ENCODE measurements around the gene CABP4.
A peak's percentile ranks its signal among the peaks of the same experiment; 100 is the strongest.
"Not testable (repeated sequence)": the region's sequence is repeated elsewhere in the genome, so short reads cannot be mapped to it uniquely, and the experiment has no call there.

The CABP4 gene

DNA sequence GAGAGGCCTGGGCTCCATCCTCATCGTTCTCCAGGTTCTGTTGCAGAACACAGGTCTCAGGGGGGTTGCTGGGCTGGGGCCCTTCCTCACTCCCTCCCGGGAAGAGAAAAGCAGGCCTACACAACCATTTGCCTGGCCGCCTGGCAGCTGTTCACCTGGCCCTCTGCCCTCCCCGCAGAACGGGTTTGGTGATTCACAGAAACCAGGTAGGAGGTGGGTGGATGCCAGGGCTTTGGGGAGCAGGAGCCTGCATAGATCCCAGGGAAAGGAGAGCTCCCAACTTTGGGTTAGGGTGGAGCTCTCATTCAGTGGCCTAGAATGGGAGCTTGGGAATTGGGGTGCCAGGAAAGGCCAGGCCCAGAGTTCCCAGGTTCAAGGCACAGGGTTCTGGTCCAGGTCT lies 12.9 kb downstream of the CABP4 start:
- intact Hi-C loops (cut with DNase I), result loop anchor here (2.0 to 5.0 kb wide), 2 partner anchors 15 to 66 kb away; partner anchors contain the start of genes AIP, PPP1CA and TBC1D10C
- DNase-seq, result peak in 39 of 42 donors; percentile 36 to 89 (median 65)

DNA sequence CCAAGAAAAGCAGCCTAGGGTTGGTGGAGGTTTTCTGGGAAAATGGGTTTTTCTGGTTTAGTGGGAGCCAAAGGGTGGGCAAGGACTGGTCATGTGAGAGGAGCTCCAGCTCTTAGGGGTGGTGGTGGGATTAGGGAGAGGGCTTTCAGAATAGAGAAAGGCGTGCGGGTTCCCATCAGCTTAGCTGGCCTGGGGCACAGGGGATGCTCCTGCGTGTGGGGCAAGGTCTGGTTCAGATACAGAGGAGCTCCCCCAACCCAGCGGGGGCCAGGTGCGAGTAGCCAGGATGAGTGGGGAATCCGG lies 13.3 kb downstream of the CABP4 start:
- intact Hi-C loops (cut with DNase I), result loop anchor here (2.0 to 5.0 kb wide), 2 partner anchors 14 to 66 kb away; partner anchors contain the start of genes AIP, PPP1CA and TBC1D10C
- DNase-seq, result peak in 2 of 42 donors; percentile 26 to 47

DNA sequence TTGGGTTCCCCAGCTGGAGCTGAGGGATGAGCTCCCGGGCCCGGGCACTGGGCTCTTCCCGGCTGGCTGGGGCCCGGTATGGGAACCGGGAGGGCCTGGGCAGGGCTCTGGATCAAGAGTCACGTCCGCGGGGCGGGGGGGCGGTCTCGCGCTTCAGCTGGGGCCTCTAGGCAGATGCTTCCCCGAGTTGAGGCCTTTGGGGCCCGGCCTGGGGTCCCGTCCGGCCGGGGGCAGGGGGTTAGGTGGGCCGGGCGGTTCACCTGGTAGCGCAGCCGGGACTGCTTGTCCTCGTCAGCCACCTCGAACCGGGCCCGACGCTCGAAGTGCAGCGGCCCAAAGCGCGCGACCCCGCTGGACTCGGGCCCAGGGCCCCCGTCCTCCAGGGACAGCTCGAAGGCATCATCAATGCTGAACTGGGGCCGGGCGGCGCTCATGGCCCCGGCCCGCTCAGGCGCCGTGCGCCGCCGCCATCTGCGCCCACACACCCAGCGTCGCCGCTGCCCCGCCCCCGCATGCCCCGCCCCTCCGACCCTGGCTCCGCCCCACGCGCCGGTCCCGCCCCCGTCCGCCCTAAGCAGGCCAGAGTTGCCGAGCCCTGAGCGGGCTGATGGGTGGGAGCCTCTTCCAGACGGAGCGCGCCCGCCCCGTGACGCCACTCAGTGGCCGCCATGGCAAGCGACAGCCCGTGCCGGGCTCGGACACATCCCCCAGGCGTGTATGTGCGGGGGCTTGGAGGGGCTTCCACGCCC lies 13.8 kb downstream of the CABP4 start, which contains the start of gene TMEM134:
Gene TMEM134 (minus strand): TSS at position 493 of the 749 bp plus-strand sequence. CDS start 59 bp downstream, at position 434.
- intact Hi-C loops (cut with DNase I), result loop anchor here (2.0 to 5.0 kb wide), 2 partner anchors 14 to 67 kb away; partner anchors contain the start of genes AIP, PPP1CA and TBC1D10C
- DNase-seq, result peak; percentile 85 to 99 (median 96)

DNA sequence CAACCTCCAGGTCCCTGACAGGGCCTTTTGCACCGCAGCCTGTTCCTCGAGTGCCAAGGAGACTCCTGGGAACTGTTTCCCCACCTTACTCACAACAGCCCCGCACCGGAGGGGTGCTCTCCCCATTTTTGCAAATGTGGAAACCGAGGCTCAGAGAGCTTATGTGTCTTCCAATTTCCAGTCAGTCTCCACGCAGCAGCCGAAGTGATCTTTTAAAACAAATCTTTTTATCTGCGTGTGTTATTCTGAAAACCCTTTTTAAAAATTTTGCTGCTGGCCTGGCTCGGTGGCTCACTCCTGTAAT lies 14.3 kb downstream of the CABP4 start:
- no peak for DNase-seq
- intact Hi-C loops (cut with DNase I), result loop anchor here (2.0 to 5.0 kb wide), 2 partner anchors 13 to 67 kb away; partner anchors contain the start of genes AIP, PPP1CA and TBC1D10C

DNA sequence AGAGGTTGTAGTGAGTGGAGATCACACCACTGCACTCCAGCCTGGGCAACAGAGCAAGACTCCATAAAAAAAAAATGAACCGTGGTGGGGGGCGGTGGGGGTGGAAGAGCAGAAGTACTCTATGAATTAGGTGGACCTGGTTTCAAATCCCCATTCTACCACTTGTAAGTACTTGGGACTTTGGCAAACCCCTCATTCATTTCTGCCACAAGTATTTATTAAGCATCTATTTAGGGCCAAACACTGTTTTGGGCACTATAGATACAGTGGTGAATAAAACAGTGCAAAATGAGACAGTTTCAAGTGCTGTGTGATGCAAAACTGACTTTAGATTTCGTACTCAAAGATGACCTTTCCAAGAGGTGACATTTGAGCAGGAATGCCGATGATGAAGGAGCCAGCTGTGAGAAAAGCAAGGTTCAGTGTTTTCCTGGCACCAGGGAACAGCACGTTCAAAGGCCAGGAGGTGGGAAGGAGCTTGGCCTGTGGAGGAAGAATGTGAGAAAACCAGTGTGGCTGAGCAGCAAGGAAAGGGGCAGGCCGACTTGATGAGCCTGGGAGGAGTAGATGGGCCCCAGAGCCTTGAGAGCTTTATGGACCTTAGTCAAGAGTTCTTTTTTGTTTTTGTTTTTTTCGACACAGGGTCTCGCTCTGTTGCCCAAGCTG lies 15.3 kb downstream of the CABP4 start:
- intact Hi-C loops (cut with DNase I), result no loop called here
- no peak for DNase-seq

DNA sequence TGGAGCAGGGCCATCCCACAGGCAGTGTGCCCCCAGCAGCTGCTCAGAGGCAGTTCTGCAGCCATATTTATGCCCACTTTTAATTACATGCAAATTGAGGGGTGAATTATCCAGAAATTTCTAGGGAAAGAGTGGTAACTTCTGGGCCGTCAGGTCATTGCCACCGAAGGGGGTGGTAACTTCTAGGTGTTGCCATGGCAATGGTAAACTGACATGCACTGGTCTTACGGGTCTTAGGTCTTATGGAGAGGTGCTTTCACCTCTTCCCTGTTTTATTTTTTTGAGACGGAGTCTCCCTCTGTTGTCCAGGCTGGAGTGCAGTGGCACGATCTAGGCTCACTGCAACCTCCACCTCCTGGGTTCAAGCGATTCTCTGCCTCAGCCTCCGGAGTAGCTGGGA lies 17.7 kb downstream of the CABP4 start:
- DNase-seq, result no peak
- intact Hi-C loops (cut with DNase I), result no loop called here

DNA sequence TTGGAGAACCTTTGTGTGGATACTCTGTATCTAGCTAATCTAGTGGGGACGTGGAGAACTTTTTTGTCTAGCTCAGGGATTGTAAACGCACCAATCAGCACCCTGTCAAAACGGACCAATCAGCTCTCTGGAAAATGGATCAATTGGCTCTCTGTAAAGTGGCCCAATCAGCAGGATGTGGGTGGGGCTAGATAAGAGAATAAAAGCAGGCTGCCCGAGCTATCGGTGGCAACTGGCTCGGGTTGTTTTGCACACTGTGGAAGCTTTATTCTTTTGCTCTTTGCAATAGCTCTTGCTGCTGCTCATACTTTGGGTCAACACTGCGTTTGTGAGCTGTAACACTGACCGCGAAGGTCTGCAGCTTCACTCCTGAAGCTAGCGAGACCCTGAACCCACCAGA lies 21.5 kb downstream of the CABP4 start:
- intact Hi-C loops (cut with DNase I), result not testable (repeated sequence)

DNA sequence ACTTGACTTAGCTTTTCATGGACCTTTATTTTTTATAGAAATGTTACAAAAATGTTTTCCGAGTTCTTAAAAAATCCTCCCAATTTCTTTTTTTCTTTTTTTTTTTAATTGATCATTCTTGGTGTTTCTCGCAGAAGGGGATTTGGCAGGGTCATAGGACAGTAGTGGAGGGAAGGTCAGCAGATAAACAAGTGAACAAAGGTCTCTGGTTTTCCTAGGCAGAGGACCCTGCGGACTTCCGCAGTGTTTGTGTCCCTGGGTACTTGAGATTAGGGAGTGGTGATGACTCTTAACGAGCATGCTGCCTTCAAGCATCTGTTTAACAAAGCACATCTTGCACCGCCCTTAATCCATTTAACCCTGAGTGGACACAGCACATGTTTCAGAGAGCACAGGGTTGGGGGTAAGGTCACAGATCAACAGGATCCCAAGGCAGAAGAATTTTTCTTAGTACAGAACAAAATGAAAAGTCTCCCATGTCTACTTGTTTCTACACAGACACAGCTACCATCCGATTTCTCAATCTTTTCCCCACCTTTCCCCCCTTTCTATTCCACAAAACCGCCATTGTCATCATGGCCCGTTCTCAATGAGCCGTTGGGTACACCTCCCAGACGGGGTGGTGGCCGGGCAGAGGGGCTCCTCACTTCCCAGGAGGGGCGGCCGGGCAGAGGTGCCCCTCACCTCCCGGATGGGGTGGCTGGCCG lies 22.3 kb downstream of the CABP4 start:
- intact Hi-C loops (cut with DNase I); DNase-seq: not testable (repeated sequence)

More for the DNA sequence above, 21.5 kb downstream of the CABP4 start:
- DNase-seq, result not testable (repeated sequence)

DNA sequence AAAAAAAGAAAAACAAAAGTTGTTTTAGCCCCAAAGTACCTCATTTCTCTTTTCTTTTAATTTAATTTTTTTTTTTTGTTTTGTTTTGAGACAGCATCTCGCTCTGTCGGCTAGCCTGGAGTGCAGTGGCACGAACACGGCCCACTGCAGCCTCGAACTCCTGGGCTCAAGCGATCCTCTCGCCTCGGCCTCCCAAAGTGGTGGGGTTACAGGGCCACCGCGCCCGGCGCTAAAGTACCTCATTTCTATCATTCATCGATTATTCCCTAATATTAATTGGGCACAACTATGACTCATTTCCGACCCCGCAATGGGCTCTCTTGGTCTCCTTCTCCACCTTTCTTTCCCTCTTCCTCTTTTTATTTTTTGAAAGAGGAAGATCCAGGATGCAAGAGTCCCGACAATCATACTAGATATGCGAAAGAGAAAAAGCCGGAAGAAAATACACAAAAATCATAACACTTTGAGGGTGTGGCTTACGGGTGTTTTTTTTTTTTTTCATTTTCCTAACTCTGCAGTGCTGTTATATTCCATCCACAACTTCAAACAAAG lies 27.2 kb downstream of the CABP4 start:
- intact Hi-C loops (cut with DNase I), result loop anchor here (2.0 to 5.0 kb wide), 2 partner anchors 14 to 80 kb away; partner anchors contain the start of genes PPP1CA, TBC1D10C and TMEM134
- DNase-seq, result no peak

DNA sequence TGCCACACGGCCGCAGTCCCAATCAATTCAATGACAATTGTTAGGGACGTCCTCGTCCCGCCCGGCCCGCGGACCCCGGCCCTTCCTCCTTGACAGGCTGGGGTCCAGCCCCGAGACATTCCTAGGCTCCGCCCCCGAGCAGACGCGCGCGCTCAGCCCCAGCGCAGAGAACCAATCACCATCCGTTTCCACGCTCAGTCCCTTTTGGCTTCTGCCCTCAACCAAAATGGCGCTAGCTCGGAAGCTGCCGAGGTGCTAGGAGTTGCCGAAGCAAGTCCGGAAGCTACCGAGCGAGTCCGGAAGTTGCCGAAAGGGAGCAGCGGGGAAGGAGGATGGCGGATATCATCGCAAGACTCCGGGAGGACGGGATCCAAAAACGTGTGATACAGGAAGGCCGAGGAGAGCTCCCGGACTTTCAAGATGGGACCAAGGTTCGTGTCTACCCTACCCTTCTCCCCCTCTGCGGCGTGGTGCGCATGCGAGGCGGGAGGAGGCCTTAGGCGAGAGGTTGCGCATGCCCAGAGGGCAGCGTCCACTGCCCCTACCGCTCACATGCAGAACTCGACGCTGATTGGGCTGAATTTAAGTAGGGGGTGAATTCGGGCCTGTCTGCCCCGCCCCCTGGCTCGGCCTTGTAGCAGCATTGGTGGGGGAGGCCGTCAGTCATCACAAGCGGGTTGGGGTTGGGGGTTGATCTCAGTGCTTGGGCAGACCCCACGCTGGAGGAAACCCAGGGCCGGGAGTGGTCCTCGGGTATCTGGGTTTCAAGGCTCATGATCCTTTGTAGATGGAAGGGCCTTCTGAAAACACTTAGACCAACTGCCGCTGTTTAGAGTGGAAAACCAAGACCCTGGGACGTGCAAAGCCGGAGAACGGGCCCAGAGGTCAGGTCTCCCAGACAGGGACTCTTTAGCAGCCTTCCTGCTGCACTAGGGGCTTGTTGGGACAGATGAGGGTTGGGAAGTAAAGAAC lies 28.0 kb downstream of the CABP4 start, which contains the start of gene AIP:
Gene AIP (plus strand): TSS at position 200 of the 972 bp plus-strand sequence. CDS start 133 bp downstream, at position 333.
- DNase-seq, result peak; percentile 92 to 99 (median 97)
- intact Hi-C loops (cut with DNase I), result loop anchor here (2.0 to 5.0 kb wide), 2 partner anchors 14 to 81 kb away; partner anchors contain the start of genes PPP1CA, TBC1D10C and TMEM134

DNA sequence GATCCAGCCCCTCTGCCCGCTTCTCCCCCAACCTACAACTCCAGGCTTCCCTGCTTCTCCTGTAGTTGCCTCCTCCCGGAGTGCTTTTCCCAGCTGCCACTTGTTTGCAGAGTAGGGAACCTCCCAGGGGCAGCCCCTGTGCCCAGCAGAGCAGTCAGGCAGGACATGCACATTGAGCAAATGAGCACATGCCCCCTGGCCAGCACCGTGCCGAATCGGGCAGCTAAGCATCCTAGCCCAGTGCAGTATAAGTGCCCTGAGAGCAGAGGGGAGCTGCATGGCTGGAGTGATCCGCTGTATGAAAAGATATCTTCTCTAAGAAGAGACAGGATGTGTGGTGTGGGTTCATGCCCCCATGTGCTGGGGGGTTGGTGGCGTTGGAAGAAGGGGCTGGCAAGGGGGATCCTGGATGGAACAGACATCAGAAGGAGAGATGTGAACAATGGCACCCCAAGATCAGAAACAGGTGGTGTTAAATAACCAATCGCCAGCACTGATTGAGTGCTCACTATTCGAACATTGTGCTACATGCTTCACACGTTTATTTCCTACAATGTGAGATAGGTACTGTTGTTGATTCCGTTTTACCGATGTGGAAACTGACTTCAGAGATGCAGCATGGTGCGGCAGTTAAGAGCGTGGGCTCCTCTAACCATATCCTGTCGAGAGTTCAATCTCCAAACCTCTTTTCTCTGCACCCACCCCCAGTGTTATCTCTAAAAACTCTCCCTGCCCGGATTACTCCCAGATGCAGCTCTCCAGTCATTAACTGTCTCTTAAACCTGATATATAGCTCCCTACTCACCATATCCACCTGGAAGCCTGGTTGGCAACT lies 28.9 kb downstream of the CABP4 start:
- no peak for DNase-seq
- intact Hi-C loops (cut with DNase I), result loop anchor here (2.0 to 5.0 kb wide), 2 partner anchors 15 to 82 kb away; partner anchors contain the start of genes PPP1CA, TBC1D10C and TMEM134

DNA sequence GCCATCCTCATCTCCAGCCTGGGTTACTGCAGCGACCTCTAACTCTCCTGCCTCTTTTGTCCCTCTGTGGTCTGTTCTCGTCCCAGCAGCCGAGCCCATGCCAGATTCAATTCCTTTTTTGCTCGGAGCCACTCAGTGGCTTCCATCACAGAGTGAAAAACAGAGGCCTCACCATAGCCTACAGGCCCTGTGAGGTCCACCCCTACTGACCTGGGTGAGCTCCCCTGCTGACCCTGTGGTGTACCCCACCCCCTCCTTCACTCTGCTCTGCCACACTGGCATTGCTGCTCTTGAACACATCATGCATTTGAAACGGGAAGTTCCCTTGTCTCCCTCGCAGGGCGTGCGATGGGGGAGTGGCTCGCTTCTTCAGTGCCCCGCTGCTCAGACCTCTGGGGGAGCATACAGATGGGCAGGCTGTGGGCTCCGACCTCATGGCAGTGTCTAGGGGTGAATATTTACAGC lies 29.7 kb downstream of the CABP4 start:
- DNase-seq, result peak in 9 of 42 donors; percentile 17 to 67 (median 28)
- intact Hi-C loops (cut with DNase I), result loop anchor here (5.0 kb wide), 1 partner anchor 83 kb away; the partner anchor contains the start of genes PPP1CA and TBC1D10C

DNA sequence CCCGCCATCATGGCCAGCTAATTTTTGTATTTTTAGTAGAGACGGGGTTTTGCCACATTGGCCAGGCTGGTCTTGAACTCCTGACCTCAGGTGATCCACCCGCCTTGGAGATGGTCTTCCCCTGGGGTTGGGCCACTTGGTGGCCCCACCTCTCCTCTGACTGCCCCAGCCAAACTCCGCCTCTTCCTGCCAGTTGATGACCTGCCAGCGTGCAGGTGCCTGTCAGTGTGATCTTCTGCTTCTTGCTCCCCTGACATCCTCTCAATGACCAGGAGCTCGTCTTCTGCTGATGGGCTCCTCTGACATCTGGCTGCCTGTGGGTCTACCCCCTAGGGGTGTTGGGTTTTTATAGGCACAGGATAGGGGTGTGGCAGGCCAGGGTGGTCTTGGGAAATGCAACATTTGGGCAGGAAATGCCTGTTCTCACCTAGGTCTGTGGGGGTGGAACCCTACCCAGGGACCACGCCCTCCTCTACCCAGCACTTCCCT lies 30.8 kb downstream of the CABP4 start:
- intact Hi-C loops (cut with DNase I); DNase-seq: not testable (repeated sequence)

DNA sequence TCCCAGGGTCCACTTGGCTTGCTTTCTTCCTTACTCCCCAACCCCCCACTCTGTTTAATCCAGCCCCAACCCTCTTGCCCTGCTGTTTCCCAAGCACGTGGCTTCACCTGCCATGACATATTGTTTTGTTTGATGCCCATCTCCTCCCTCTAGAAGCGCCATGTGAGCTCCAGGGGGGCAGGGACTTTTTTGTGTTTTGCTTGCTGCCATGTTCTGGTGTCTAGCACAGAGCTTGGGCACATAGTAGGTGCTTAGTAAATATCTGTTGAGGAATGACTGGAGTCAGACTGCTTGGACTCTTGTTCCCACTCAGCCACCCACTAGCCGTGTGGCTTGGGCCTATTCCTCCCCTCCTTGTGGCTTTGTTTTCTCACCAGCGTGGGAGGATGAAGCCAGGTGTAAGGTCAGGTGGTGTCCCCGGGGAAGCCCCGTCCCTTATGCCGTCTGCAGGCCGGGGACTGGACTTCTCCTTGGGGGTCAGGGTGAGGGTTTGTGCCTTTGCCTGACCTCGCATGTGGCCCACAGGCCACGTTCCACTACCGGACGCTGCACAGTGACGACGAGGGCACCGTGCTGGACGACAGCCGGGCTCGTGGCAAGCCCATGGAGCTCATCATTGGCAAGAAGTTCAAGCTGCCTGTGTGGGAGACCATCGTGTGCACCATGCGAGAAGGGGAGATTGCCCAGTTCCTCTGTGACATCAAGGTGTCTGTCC lies 31.5 kb downstream of the CABP4 start:
- intact Hi-C loops (cut with DNase I), result no loop called here
- no peak for DNase-seq

DNA sequence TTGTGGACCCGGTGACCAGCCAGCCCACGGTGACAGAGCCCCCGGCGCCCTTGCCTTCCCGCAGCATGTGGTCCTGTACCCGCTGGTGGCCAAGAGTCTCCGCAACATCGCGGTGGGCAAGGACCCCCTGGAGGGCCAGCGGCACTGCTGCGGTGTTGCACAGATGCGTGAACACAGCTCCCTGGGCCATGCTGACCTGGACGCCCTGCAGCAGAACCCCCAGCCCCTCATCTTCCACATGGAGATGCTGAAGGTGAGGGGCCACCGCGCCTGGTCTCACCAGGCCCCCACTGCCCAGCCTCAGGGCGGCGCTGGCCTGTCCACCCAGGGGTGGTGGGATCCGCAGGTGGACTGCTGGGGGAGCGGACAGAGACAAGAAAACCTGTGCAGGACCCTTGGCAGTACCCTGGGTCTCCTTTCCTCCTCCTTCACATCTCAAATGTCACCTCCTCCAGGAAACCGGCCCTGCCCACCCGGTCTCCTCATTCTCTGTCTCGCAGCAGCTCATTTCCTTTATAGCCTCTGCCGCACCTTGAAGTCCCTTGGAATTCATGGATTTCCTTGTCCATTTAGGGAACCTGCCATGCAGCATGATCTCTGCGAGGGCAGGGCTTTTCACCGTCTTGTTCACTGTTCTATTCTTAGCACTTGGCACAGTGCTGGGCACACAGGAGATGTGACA lies 34.2 kb downstream of the CABP4 start:
- intact Hi-C loops (cut with DNase I), result no loop called here
- DNase-seq, result no peak
